Activated CD4-positive, alpha-beta T cell treated with anti-CD3 and anti-CD28 coated beads, Interleukin-2, amount 50 U/mL, for 24 hours (primary cell): ENCODE results near the gene CRTC1.
A peak's percentile ranks its signal among the peaks of the same experiment; 100 is the strongest.

Experiments
- DNase-seq, 2 donors: peaks; one replicate each; pipeline ENCODE4 v3.0.0-alpha.2; 2020; ENCODE audit warnings: low read depth in 1 of 2, low spot score in 1 of 2

CRTC1 gene

DNA sequence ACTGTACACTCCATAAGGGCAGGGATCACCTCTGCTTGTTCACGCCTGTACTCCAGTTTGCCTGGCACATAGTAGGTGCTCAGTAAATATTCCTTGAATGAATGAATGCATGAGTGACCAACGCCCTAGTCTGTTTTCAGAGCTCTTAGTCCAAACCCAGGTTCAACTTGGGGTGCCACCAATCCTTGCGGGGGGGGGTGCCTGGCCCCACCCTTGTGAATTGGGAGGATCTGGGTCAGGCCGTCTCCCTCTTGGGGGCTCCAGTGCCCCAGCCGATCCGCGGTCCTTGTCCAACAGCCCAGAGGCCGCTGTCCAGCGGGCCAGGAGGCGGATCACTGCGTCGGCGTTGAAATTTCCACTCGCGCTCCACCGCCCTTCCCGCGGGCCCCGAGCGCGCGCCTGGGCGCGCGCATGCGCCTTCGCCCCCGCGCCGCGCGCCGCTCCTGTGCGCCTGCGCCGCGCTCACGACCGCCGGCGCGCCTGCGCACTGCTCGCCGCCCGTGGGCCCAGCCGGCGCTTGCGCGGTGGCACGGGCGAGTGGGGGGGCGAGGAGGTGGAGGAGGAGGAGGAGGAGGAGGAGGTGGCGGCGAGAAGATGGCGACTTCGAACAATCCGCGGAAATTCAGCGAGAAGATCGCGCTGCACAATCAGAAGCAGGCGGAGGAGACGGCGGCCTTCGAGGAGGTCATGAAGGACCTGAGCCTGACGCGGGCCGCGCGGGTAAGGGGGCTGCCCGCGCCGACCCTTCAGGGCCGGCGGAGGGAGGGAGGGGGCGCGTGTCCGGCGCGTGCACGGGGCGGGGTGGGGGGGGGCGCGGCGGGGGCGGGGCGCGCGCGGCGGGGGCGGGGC is at the start of gene CRTC1:
TSS of gene CRTC1 (plus strand) at position 572 of the 849 bp plus-strand sequence. CDS start at position 595, 23 bp downstream.
- peak; percentile 81 to 89 for DNase-seq

GRCh38 chr19:18634612-18635297 is 48.7 kb upstream of the CRTC1 start:
- no peak for DNase-seq

DNA sequence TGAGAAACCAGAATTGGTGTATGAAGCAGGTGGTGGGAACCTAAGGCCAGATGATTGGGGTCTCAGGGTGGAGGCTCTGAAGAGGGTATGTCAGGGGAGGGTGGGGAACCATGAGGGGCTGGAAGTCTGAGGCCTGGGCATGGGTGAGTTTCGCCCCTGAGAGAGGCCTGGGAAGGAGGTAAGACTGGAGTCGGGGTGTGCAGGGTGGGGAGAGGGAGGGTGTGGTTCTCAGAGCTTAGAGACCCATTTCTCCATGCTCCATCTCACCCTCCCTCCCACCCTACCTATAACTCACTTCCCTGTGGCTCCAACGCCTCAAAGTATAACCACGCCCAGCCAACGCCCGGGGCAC is 47.7 kb upstream of the CRTC1 start:
- no peak for DNase-seq

DNA sequence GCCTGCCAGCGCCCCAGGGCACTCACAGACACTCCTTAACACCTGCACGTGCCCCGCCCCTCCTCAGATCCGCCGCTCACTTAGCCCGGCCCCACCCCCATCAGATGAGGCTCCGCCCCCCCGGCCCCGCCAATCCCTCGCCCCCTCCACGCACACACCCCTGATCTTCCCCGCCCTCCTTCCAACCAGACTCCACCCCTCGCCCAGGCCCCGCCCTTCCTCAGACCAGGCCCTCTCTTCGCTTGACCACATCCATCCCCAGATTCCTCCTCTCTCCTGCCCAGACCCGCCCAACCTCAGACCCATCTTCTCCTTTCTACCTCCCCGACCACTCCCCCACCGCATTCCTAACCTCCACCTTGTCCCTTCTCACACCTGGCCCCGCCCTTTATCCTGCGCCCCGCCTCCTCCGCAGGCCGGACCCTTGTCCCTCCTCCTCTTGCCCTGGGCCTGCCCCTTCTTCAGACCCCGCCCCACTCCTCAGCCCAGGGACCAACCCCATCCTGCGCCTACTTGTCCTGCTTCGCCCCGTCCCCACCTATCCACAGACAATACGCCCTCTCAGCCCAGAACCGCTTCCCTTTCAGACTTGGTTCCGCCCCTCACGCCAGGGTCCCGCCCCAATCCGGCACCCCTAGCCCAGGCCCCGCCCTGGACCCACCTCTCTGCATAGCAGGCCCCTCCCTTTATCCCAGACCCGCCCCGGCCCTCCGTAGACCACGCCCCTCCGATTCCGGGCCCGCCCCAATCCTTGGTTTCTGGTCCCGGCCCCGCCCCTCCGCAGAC is 47.1 kb upstream of the CRTC1 start:
- DNase-seq, result peak; percentile 99 to 100

GRCh38 chr19:18636969-18637629 is 46.4 kb upstream of the CRTC1 start, which contains the start of gene KLHL26:
Gene KLHL26 (plus strand): TSS chr19:18637028. CDS start chr19:18637055, 27 bp downstream.
- no peak for DNase-seq

DNA sequence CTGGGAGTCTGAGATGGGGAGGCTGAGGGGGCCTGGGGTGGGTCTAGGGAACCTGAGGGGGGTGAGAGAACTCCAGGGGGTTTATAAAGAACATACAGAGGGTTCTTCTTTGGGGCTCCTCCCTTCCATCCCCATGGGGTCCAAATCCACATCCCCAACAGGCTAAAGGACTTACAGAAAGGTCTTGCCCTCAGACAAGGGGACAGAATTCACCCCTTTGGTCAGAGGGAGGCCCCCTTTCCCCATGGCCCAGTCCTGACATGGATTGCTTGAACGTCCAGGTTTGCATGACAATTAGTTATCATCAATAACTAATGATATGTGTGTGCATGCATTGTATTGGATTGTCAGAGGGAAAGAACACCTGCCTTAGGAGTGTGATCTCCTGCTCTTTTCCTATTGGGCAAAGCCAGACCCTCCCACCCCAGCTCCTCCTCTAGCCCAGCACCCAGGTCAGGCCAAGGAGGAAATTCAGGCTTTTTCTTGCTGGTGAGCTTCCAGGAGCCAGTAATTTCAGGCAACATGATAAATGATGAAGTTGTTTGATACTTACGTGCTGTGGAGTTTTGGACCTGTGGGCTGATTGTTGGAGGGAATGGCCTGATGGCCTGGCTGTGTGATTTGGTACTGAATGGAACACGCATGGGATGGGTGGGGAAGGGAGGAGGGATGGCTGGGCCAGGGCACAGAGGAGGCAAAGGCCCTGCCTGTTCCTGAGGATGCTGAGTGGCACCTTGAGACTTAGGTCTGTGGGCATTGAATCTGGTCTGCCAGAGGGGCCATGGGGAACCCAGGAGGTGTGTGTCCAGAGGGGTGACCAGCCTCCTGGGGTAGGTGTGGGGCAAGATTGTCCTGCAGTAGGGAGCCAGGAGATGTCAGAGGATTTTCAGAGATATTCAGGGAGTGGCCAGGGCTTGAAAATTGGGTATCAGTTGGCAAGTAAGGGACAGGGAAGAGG is 45.5 kb upstream of the CRTC1 start:
- no peak for DNase-seq

- DNase-seq, result no peak
These were observed 43.7 kb upstream of the CRTC1 start for GRCh38 chr19:18639706-18640243.

DNA sequence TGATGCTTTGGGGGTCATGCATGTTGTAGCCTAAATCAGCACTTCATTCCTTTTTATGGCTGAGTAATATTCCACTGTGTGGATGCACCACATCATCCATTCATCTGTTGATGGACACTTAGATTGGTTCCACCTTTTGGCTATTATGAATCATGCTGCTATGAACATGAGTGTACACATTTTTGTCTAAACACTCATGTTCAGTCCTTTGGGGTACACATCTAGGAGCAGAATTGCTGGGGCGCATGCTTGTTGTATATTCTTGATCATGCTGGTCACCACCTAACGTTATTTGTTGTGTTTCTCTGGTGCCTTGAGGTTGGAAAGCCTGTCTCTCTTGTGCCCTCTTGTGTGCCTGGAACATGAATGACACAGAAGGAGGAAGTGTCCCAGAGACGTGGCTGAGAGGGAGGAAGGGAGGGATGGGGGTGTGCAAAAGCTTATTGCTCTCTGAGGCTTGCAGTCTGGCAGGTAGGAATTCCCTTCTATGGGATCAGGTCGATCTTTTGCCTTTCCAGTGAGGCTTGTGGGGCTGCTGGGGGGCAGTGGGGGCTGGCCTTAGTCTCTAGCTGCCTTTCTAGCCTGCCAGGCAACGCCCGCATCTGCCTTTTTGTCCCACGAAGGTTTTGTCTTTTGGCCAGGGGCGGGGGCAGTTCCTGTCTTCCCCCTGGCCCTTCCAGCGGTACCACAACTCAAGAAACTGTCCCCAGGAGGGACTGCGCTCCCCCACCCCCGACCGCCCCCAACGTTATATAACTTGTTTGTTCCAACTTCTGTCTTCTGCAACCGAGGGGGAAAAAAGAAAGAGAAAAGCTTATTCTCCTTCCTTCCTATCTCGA is 39.1 kb upstream of the CRTC1 start:
- no peak for DNase-seq

DNA sequence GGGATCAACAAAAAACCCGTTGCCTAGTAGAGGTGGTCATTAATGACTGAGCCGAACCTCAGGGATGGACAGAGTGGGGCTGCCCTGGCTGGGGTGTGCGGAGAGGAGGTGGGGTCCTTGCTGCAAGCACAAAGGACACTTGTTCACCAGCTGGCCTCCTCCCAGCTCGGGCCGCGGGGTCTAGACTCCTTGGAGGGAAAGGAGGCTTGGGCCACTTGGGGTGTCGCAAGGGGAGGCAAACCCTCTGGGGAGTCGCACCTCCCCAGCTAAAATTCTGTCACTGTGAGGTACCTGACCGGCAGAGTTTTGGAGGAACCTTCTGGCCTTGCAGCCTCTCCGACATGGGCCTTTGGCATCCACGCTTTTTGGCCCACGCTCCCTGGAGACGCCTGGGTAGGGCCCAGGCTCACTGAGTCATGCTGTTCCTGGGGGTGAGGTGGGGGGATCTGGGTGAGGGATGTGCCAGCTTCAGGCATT is 38.4 kb upstream of the CRTC1 start:
- DNase-seq, result no peak

- no peak for DNase-seq
These were observed 36.7 kb upstream of the CRTC1 start for GRCh38 chr19:18646535-18647370.

DNA sequence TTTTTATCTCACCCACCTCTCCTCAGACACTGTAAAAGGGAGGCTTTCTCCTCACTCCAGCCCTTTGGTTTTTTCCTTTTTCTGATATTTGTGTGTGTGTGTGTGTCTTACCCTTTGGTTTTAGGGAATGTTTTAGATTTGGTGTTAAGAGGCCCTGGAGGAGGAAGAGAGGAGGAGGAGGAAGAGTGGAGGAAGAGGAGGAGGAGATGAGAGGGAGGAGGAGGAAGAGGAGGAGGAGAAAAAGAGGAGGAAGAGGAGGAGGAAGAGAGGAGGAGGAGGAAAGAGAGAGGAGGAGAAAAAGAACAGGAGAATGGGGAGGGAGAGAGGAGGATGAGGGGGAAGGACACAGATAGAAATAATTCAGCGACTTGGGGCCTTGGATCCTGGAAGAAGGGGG is 36.1 kb upstream of the CRTC1 start:
- no peak for DNase-seq

- no peak for DNase-seq
These were observed 35.7 kb upstream of the CRTC1 start for GRCh38 chr19:18647807-18648206.

GRCh38 chr19:18648973-18649315 is 34.5 kb upstream of the CRTC1 start:
- DNase-seq, result no peak

DNA sequence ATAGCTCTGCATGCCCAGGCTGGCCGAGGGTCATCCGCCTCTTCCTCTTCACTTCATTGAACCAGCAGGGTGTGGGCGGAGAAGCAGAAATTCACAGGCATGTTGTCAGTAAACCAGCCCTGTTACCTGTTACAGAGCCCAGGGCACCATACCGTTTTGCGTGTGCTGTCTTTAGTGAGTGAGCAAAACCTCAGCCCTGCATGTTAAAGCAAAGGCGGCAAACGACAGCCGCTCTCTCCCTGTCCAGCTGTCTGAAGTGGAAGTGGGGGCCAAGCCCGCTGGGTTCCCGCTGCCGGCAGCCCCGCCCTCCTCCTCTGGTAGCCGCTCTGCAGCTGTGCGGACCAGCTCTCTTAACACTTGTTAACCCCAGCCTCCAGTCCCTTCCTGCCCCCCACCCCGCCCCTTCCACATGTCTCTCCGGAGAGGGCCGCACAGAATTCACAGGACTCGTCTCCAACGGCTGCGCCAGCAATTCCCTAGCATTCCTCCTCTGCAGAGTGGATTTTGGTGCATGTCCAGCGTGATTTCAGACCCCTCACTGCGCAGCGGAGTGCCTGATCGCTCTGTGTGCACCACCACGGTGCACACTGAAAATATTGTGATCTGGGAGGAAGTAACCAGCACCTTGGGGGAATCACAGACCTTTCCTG is 34.0 kb upstream of the CRTC1 start:
- DNase-seq, result no peak

DNA sequence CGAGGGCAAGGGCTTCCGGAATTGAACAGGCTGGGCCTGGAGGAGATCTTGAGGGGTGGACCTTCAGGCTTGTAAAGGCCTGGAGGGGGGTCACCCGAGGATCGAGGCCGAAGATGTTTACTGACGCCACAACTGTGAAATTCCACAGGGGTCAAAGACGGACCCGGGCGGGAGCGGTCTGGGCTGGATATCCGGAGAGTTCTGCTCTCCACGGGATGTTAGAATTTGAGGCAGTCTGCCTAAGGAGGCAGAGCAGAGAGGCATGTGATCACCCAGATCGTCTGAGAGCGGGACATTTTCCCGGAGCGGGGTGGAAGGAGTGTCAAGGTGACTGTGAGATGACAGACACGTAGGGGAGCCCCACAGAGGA is 33.5 kb upstream of the CRTC1 start:
- no peak for DNase-seq

GRCh38 chr19:18650468-18651041 is 32.9 kb upstream of the CRTC1 start:
- DNase-seq, result no peak

DNA sequence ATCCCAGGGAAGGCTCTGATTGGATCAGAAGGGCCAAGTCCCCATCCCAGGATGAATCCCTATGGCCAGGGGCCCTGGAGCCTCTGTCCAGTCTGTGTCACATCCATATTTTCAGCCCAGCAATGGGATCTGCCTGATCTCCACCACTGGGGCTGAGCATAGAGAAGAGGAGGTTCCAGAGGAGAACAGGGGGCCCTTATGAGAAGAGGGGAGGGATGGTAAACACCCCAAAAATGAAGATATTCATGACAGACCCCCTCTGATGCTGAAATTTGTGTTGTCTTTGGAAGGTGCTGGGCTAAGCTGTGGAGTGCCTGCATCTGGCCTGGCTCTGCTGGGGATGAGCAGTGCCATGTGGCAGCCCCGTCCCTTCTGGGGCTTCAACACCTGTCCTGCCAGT is 32.2 kb upstream of the CRTC1 start:
- DNase-seq, result no peak
